Stimulated activated effector memory CD8-positive, alpha-beta T cell treated with anti-CD3 and anti-CD28 coated beads, Interleukin-12 subunit alpha, Interleukin-12 subunit beta, amount 100 ng/mL, for 72 hours (primary cell): ENCODE measurements around the gene LRIT2.
"Not testable (repeated sequence)": the region's sequence is repeated elsewhere in the genome, so short reads cannot be mapped to it uniquely, and the experiment has no call there.

Experiments
- ATAC-seq: fragments of 150-1000 bp; cut with Tn5 transposase; 2 replicates; pipeline ENCODE4 v1.10.0; 2021
- DNase-seq, 2 donors: peaks; one replicate each; pipeline ENCODE4 v3.0.0; 2021 to 2022; ENCODE audit warnings: low spot score in 2 of 2
- H3K27ac Mint-ChIP-seq: one replicate; pipeline ENCODE4 v1.8.0; 2022; ENCODE audit warnings: mild to moderate bottlenecking, mixed read lengths
- H3K36me3 Mint-ChIP-seq: one replicate; pipeline ENCODE4 v1.8.0; 2022; ENCODE audit warnings: mild to moderate bottlenecking, mixed read lengths
- H3K4me1 Mint-ChIP-seq: one replicate; pipeline ENCODE4 v1.8.0; 2022; ENCODE audit warnings: mixed read lengths
- H3K4me3 Mint-ChIP-seq: one replicate; pipeline ENCODE4 v1.8.0; 2022; ENCODE audit warnings: mild to moderate bottlenecking, mixed read lengths
- H3K9me3 Mint-ChIP-seq: one replicate; pipeline ENCODE4 v1.8.0; 2022; ENCODE audit warnings: mixed read lengths

LRIT2 gene

GRCh38 chr10:84185526-84186175 lies 39.7 kb downstream of the LRIT2 start:
- Mint-ChIP-seq H3K4me1 (peaks cover 15% of the 10 kb centered on the region), H3K9me3 (no peaks in the 10 kb centered on the region), H3K4me3 (no peak overlapping the region), H3K27ac (no peak overlapping the region), H3K36me3 (no peaks in the 10 kb centered on the region)
- DNase-seq (no peak), ATAC-seq (no peak)

GRCh38 chr10:84184517-84184916 lies 40.8 kb downstream of the LRIT2 start:
- ATAC-seq: no peak
- no peaks in the 10 kb centered on the region for H3K36me3 Mint-ChIP-seq

GRCh38 chr10:84181631-84182030 lies 43.7 kb downstream of the LRIT2 start:
- DNase-seq: no peak
- no peak overlapping the region for H3K4me3 Mint-ChIP-seq
- ATAC-seq: no peak
- no peak overlapping the region for H3K27ac Mint-ChIP-seq
- peaks cover 9% of the 10 kb centered on the region for H3K4me1 Mint-ChIP-seq
- peaks cover 3% of the 10 kb centered on the region for H3K36me3 Mint-ChIP-seq
- no peaks in the 10 kb centered on the region for H3K9me3 Mint-ChIP-seq

More at GRCh38 chr10:84184517-84184916, 40.8 kb downstream of the LRIT2 start:
- no peak for DNase-seq
- peaks cover 9% of the 10 kb centered on the region for H3K4me1 Mint-ChIP-seq
- no peaks in the 10 kb centered on the region for H3K9me3 Mint-ChIP-seq
- H3K27ac Mint-ChIP-seq: peak overlapping the region; percentile 27
- no peak overlapping the region for H3K4me3 Mint-ChIP-seq

- ATAC-seq, H3K4me3 Mint-ChIP-seq, H3K36me3 Mint-ChIP-seq, DNase-seq, H3K9me3 Mint-ChIP-seq, H3K27ac Mint-ChIP-seq, H3K4me1 Mint-ChIP-seq: not testable (repeated sequence)
These were observed 45.0 kb downstream of the LRIT2 start for GRCh38 chr10:84180386-84180785.

GRCh38 chr10:84179059-84179710 lies 46.2 kb downstream of the LRIT2 start:
- Mint-ChIP-seq H3K36me3 (peaks cover 5% of the 10 kb centered on the region), H3K4me3 (no peak overlapping the region), H3K9me3 (no peaks in the 10 kb centered on the region), H3K4me1 (peaks cover under 1% of the 10 kb centered on the region), H3K27ac (no peak overlapping the region)
- ATAC-seq (peak; percentile 84), DNase-seq (no peak)

DNA sequence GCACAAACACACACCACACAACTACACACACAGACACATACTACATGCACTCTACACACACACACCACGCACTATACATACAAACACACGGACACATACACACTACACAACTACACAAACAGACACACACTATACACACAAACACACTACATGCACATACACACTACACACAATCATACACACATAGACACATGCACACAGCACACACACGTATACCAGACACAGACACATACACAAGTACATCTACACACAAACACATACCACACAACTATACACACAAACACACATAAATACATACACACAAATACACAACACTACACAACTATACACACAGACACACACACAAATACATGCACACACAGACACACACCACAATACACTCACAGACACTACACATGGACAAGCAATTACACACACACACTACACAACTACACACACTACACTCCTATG lies 47.2 kb downstream of the LRIT2 start:
- peaks cover 5% of the 10 kb centered on the region for H3K36me3 Mint-ChIP-seq
- no peak overlapping the region for H3K27ac Mint-ChIP-seq
- ATAC-seq: no peak
- no peak for DNase-seq
- no peaks in the 10 kb centered on the region for H3K9me3 Mint-ChIP-seq
- H3K4me1 Mint-ChIP-seq: no peaks in the 10 kb centered on the region
- H3K4me3 Mint-ChIP-seq: no peak overlapping the region

DNA sequence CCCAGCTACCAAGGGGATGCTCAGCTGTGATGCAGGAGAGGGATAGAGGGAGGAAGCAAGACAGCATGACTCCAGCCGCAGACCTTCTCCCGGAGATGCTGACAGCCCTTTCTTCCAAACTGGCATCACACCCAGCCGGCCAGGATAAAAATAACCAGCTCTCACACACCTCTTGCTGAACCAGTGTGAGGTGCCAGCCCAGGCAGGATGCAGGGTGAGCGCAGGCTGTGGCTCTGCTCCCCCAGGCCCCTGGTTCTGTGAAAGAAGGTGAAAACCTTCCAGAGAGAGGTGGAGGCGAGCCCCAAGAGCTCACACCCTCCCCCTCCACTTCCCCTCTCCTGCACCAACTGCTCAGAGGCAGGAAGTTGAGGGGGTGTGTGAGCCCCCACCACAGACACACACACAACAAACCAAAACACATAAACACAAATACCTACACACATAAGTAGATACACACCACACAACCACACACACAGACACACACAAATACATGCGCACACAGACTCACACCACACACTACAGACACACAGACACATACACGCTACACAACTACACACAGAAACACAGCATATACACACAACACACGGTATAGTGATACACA lies 47.7 kb downstream of the LRIT2 start:
- H3K36me3 Mint-ChIP-seq: peaks cover 5% of the 10 kb centered on the region
- H3K4me3 Mint-ChIP-seq: no peak overlapping the region
- no peak overlapping the region for H3K27ac Mint-ChIP-seq
- ATAC-seq (peak; percentile 85), DNase-seq (peak in 1 of 2 donors; percentile 64)
- no peaks in the 10 kb centered on the region for H3K9me3 Mint-ChIP-seq
- no peaks in the 10 kb centered on the region for H3K4me1 Mint-ChIP-seq

DNA sequence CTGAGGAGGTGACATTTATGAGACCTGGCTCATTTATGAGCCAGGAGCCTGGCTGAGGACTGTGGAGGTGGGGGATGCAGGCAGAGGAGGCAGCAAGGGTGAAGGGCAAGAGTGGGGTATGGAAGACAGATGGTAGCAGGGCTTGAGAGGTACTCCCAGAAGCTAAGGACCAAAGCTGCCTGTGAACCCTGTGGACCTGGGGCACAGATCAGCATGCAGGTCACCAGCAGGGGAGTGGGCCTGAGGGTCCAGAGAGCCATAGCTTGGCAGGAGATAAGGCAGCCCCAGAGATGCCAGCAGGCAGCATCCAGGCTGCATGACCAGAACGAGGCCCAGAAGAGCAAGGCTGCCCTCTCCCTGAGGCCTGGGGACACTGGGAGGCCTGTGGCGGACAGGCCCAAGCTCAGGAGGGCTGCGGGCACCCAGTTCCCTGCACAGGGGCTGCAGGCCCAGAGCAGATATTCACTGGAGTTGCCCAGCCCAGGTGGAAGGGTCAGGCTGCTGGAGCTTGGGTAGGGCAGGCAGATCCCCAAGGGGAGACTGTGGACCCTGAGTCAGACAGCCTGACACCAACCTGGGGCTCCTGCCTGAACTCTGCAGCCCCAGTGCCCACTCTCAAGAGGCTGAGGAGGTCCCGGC lies 48.4 kb downstream of the LRIT2 start:
- H3K36me3 Mint-ChIP-seq: peaks cover 5% of the 10 kb centered on the region
- no peaks in the 10 kb centered on the region for H3K9me3 Mint-ChIP-seq
- H3K4me1 Mint-ChIP-seq: no peaks in the 10 kb centered on the region
- no peak overlapping the region for H3K4me3 Mint-ChIP-seq
- no peak overlapping the region for H3K27ac Mint-ChIP-seq
- DNase-seq (no peak), ATAC-seq (peak; percentile 36)

- DNase-seq (no peak), ATAC-seq (no peak)
- peaks cover 5% of the 10 kb centered on the region for H3K36me3 Mint-ChIP-seq
- H3K27ac Mint-ChIP-seq: no peak overlapping the region
- H3K4me1 Mint-ChIP-seq: peaks cover 1% of the 10 kb centered on the region
- H3K9me3 Mint-ChIP-seq: no peaks in the 10 kb centered on the region
- no peak overlapping the region for H3K4me3 Mint-ChIP-seq
These were observed 49.0 kb downstream of the LRIT2 start for GRCh38 chr10:84176351-84176750.

- DNase-seq (no peak), ATAC-seq (no peak)
- no peaks in the 10 kb centered on the region for H3K9me3 Mint-ChIP-seq
- H3K27ac Mint-ChIP-seq: no peak overlapping the region
- no peak overlapping the region for H3K4me3 Mint-ChIP-seq
- peaks cover 5% of the 10 kb centered on the region for H3K36me3 Mint-ChIP-seq
- peaks cover 5% of the 10 kb centered on the region for H3K4me1 Mint-ChIP-seq
These were observed 49.9 kb downstream of the LRIT2 start for GRCh38 chr10:84175436-84175835.

GRCh38 chr10:84173501-84173929 lies 51.8 kb downstream of the LRIT2 start, which contains the start of gene GPR15LG:
Gene GPR15LG, plus strand, starts transcription at chr10:84173801. Its CDS starts 51 bp downstream, at chr10:84173852.
- H3K27ac Mint-ChIP-seq: no peak within 1 kb of the TSS

DNA sequence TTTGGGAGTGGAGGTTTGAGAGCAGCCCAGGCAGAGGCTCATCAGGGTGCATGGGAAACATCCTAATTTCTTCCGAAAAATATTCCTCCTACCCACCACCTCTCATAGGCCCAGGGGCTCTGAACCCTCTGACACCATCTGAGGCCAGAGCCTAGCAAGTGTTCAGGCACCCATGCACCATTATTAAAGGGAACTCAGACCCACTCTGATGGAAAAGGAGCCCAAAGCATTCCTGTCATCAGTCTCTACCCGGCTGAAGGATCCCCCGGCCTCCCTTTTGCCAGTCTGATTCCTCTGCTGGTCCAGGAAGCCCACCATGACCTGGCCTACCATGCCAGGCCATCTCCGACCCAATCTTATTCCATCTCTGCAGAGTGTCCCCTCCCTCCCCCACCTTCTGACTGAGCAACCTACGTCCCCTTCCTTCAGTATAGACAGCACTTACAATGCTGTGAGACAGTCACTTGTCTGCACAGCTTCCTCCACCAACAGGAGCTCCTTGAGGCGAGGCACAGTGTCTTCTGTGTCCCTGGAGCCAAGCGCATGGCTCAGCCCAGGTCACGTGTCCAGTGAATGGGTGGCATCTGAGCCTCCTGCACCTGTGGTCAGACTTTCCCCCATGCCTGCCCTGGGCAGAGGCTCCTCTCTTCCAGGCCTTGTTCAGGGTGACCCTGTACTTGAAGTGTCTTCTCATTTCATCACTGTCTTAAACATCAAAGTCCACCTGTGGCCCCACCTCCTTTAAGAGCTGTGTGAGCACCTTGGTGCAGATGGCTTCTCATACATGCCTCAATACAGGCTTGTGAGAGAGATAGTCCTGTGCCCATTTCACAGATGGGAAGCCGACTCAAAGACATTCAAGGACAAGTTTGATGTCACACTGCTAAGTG lies 52.6 kb downstream of the LRIT2 start:
- ATAC-seq: no peak

More at GRCh38 chr10:84173501-84173929, 51.8 kb downstream of the LRIT2 start, which contains the start of gene GPR15LG:
- no peak for ATAC-seq
- no peaks in the 10 kb centered on the region for H3K9me3 Mint-ChIP-seq
- H3K4me3 Mint-ChIP-seq: no peak within 1 kb of the TSS
- DNase-seq: no peak
- peaks cover 5% of the 10 kb centered on the region for H3K4me1 Mint-ChIP-seq
- peaks cover 5% of the 10 kb centered on the region for H3K36me3 Mint-ChIP-seq

GRCh38 chr10:84171700-84172466 lies 53.5 kb downstream of the LRIT2 start:
- not testable (repeated sequence) for ATAC-seq, H3K36me3 Mint-ChIP-seq, H3K27ac Mint-ChIP-seq, H3K4me1 Mint-ChIP-seq, H3K4me3 Mint-ChIP-seq, H3K9me3 Mint-ChIP-seq
- DNase-seq: peak in 1 of 2 donors; percentile 38

More for the DNA sequence above, 52.6 kb downstream of the LRIT2 start:
- peaks cover 5% of the 10 kb centered on the region for H3K36me3 Mint-ChIP-seq
- H3K4me3 Mint-ChIP-seq: no peak overlapping the region
- no peak overlapping the region for H3K27ac Mint-ChIP-seq
- H3K9me3 Mint-ChIP-seq: no peaks in the 10 kb centered on the region
- DNase-seq: no peak
- H3K4me1 Mint-ChIP-seq: peaks cover 5% of the 10 kb centered on the region

DNA sequence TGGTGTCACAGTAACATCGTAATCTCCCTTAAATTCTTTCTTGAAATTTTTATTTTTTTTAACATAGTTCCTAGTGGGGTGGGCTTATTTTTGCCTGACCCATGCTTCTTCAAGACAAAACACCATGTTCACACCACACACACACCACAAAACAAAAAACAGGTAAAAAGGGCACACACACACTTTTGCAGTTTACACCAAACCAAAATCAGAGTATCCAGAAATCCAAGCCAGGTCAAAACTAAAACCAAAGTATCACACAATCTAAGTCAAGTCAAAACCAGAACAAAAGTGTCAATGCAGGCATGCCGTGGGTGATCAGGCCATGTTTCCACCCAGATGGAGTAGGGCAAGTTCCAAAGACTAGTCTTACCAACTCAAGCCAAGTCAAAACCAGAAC lies 54.1 kb downstream of the LRIT2 start:
- H3K27ac Mint-ChIP-seq, DNase-seq, H3K4me3 Mint-ChIP-seq, ATAC-seq, H3K9me3 Mint-ChIP-seq, H3K36me3 Mint-ChIP-seq, H3K4me1 Mint-ChIP-seq: not testable (repeated sequence)
